Neutrophil (primary cell): Measurements from ENCODE around the gene SELPLG.

Experiments
- H3K27ac ChIP-seq: fragments of 200-600 bp; sonication (generic); 2 replicates; pipeline ENCODE4 v1.5.1; 2016; ENCODE audit warnings: mild to moderate bottlenecking, moderate library complexity
- H3K27me3 ChIP-seq: fragments of 200-600 bp; sonication (generic); 2 replicates; pipeline ENCODE4 v1.6.0; 2016; ENCODE audit warnings: mild to moderate bottlenecking
- H3K36me3 ChIP-seq: fragments of 200-600 bp; sonication (generic); 2 replicates; pipeline ENCODE4 v1.5.1; 2017
- H3K4me1 ChIP-seq, 2 experiments: fragments of 200-600 bp in 1 of 2; sonication (generic) in 1 of 2; 1 replicate in 1 of 2; 2 replicates in 1 of 2; pipeline versions ENCODE4 v1.5.1 to v1.6.1; 2013 to 2016; ENCODE audit warnings: low read depth in 1 of 2, low read length in 1 of 2, mild to moderate bottlenecking in 1 of 2, moderate library complexity in 1 of 2; ENCODE audit not compliant: control insufficient read depth in 1 of 2, insufficient read depth in 1 of 2
- H3K4me3 ChIP-seq, 2 experiments: fragments of 200-600 bp in 1 of 2; sonication (generic) in 1 of 2; 1 replicate in 1 of 2; 2 replicates in 1 of 2; pipeline ENCODE4 v1.5.1; 2013 to 2016; ENCODE audit warnings: low read depth in 1 of 2, low read length in 1 of 2, mild to moderate bottlenecking in 1 of 2, moderate library complexity in 1 of 2
- H3K9me3 ChIP-seq: fragments of 200-600 bp; sonication (generic); 2 replicates; pipeline ENCODE4 v1.5.1; 2016
- CTCF ChIP-seq: fragments of 200-600 bp; sonication (generic); IDR thresholded peaks from 2 replicates; pipeline ENCODE4 v1.5.1; 2016; ENCODE audit warnings: antibody characterized with exemption

SELPLG gene

GRCh38 chr12:108676707-108677106, 43.0 kb upstream of the SELPLG start:
- Histone ChIP-seq H3K4me1 (peaks cover 4 to 6% of the 10 kb centered on the region in 2 experiments), H3K9me3 (no peaks in the 10 kb centered on the region), H3K27me3 (no peaks in the 10 kb centered on the region), H3K36me3 (peaks cover 18% of the 10 kb centered on the region), H3K4me3 (no peak overlapping the region), H3K27ac (no peak overlapping the region)
- TF ChIP-seq CTCF: no peak

DNA sequence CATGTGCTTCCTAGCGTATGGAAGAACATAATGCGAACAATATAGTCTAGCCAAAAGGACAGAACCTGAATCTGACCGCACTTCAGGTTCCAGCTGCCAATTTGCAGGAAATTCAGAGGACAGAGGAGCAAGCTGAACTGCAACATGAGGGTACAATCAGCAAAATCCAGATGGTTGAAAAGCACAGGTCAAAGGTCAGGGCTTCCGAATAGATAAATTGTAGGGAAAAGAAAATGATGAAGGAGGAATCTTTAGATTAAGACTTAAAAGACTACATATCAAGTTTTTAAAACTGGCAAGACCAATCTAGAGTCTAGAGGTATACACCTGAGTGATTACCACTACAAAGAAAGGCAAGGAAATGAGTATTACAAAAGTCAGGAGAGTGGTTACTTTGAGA, 42.1 kb upstream of the SELPLG start:
- no peak overlapping the region for H3K4me3 ChIP-seq
- no peak for TF ChIP-seq CTCF
- no peaks in the 10 kb centered on the region for H3K9me3 ChIP-seq
- no peak overlapping the region for H3K27ac ChIP-seq
- peaks cover 4 to 6% of the 10 kb centered on the region in 2 experiments for H3K4me1 ChIP-seq
- H3K36me3 ChIP-seq: peaks cover 18% of the 10 kb centered on the region
- H3K27me3 ChIP-seq: no peaks in the 10 kb centered on the region

- no peaks in the 10 kb centered on the region for H3K27me3 ChIP-seq
- H3K36me3 ChIP-seq: peaks cover 11% of the 10 kb centered on the region
- no peak for TF ChIP-seq CTCF
- H3K4me3 ChIP-seq: no peak overlapping the region
- no peaks in the 10 kb centered on the region for H3K9me3 ChIP-seq
- peaks cover 10 to 12% of the 10 kb centered on the region in 2 experiments for H3K4me1 ChIP-seq
- H3K27ac ChIP-seq: no peak overlapping the region
Measured at GRCh38 chr12:108672054-108672453, 38.4 kb upstream of the SELPLG start.

DNA sequence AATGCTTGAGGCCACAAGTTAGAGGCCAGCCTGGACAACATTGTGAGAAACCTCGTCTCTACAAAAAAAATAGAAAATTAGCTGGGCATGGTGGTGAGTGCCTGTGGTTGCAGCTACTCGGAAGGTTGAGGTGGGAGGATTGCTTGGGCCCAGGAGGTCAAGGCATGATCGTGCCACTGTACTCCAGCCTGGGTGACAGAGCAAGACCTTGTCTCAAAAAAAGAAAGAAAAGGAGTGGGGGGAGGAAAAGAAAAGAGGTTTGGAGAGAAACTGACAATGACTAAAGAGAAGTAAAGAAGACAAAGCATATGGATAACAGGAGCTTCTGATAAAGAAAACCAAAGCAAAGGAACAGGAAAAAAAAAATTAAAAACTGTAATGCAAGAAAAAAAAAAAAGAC, 37.4 kb upstream of the SELPLG start:
- Histone ChIP-seq H3K36me3 (peaks cover 5% of the 10 kb centered on the region), H3K4me3 (no peak overlapping the region), H3K27ac (no peak overlapping the region), H3K9me3 (no peaks in the 10 kb centered on the region), H3K27me3 (no peaks in the 10 kb centered on the region), H3K4me1 (peaks cover 19 to 21% of the 10 kb centered on the region in 2 experiments)
- no peak for TF ChIP-seq CTCF

DNA sequence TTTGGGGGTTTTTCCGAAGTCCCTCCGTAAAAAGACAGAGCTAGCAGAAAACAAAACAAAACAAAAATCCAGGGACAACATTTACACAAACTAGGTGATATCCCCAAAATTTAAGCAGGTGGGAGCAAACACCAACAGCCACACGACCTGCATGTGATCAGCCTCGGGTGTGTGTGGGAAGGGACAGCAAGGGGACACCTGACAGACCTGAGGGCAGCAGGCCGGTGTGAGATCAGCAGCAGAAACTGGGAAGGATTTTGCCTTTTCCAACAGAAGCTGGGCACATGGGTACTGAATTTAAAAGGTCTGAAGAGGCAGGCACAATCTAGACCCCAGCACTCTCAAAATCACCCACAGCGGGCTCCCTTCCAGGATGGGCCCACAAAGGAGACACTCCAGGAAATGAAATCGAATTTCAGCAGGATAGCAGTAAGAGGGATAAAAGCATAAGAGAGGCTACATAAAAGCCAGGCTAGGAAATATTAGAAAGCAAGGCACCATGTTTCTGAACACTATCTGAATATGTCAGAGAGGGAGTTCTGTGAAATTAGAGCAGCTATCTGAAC, 36.5 kb upstream of the SELPLG start:
- Histone ChIP-seq H3K27ac (no peak overlapping the region), H3K4me1 (peaks cover 29 to 31% of the 10 kb centered on the region in 2 experiments), H3K27me3 (no peaks in the 10 kb centered on the region)

More for the DNA sequence above, 36.5 kb upstream of the SELPLG start:
- Histone ChIP-seq H3K9me3 (no peaks in the 10 kb centered on the region), H3K36me3 (peaks cover 4% of the 10 kb centered on the region), H3K4me3 (no peak overlapping the region)
- TF ChIP-seq CTCF: no peak
